NCI-H524 (cell line): ENCODE results near the gene BPTF.
"Not testable (repeated sequence)": the region's sequence is repeated elsewhere in the genome, so short reads cannot be mapped to it uniquely, and the experiment has no call there.

Experiments used
- DNase-seq, 2 experiments: peaks; one replicate each; lab custom pipeline; 2025; lab: John Stamatoyannopoulos, UW

BPTF gene

DNA sequence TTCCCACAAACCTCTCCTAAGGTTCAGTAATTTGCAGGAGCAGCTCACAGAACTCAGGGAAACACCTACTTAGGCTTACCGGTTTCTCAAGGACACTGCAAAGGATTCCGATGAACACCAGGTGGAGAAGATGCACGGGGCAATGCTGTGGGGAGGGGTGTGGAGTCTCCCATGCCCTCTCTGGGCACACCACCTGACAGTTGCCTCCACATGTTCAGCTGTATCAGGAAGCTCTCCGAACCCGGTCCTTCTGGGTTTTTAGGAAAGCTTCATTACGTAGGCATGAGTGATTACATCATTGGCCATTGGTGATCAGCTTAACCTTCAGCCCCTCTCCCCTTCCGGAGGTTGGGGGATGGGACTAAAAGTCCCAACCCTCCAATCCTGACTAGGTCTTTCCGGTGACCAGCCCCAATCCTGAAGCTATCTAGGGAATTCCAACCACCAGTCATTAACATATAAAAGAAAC is 149.3 kb downstream of the BPTF start:
- no peak for DNase-seq

DNA sequence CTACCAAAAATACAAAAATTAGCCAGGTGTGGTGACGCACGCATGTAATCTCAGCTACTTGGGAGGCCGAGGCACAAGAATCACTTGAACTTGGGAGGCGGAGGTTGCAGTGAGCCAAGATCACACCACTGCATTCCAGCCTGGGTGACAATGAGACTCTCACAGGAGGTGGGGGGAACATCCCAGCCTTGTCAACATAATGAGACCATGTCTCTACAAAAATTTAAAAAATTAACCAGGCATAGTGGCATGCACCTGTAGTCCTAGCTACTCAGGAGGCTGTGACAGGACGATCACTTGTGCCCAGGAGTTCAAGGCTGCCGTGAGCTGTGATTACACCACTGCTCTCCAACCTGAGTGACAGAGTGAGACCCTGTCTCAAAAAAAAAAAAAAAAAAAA is 151.0 kb downstream of the BPTF start:
- DNase-seq, result not testable (repeated sequence)

DNA sequence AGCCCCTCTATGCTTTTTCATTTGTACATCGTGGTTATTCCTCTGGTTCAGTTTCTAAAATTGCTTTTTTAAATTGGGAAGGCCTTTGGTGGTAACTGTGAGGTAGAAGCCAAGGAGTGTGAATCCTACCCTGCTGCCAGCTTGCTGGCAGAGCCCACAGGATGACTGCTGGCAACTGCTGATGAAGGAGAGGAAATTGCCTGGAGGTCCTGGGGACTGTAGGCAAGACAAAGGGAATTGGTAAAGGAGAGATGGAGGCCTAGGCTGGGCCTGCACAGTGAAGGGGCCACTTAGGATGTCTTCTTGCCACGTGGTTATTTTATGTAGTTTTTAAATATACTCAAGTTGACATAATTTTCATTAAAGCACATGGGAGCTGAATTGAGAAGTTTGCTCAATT is 155.2 kb downstream of the BPTF start:
- no peak for DNase-seq

DNA sequence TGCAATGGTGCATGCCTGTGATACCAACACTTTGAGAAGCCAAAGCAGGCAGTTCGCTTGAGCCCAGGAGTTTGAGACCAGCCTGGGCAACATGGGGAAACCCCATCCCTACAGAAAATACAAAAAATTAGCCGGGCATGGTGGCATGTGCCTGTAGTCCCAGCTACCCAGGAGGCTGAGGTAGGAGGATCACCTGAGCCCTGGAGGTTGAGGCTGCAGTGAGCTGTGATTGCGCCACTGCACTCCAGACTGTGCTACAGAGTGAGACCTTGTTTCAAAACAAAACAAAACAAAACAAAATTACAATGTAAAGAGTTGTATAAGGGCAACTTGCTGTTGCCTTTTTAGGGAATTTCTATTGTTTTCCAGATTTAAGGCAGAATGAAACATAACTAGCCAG is 155.6 kb downstream of the BPTF start:
- DNase-seq, result not testable (repeated sequence)

DNA sequence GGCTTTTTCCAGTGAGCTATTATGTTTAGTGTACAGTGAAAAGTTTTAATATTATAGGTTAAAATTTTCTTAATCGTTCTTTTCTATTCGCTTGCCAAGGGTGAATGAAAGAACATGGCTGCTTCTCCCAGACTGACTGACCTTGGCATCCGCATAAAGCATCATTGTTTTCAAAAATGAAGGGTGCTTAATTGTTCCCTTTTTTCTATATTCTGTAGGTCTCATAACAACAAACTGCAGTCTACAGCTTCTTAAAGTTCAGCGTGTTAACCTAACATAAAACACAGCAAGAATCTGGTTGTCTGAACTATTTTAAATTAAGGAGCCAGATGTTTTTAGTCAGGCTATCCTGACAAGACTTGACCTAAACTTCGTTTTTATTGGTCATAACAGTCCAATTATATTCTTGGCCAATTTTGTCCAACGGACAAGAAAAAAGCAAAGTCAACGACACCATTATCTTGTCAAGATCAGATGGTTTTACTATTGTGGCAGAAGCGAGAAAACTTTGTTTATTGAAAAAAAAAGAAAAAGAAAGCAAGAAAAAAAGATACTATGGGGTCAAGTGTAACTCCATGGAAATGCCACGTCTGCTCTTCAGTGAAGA is 156.8 kb downstream of the BPTF start:
- no peak for DNase-seq

DNA sequence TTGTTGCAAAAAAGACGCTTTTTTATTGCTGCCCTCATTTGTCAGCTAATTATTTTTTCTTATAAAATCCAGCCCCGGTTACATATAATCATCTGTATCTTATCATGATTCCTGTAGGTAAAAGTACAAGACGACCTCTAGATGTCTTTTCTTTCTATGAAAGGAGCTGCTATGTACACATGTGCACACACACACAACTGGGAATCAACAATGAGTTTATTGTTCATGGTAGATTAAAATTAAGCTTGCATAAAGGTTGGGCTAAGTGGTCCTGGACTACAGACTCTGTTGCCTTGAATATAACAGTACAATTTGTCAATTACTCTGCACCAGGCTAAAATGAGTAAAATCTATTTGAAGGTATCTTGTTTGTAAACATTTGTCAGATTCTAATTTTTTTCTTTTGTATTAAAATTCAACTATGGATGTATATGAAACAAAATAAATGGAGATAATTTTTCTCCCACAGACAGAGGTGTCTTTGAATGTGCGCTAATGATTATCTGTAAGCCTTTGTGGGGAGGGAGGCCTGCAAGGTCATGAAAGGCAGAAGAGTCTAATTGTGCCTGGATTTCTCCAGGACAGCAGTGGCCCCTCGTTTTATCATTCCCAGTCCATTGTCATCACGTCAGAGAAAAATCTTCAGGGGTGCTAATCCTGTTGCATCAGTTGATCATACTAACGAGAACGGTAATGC is 157.5 kb downstream of the BPTF start:
- no peak for DNase-seq

DNA sequence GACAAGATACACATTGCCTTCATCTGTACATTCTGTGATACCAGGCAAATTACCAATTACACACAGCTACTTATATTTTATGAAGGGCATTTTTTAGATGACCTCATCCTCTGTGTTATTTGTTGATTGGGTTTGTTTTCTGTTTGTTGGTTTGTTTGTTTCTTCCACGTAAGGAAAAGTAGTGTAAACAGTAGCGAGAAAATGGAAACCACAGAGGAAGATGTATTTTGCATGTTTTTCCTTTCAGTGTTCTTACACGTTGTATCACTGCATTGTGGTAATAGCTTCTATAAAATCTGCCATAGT is 158.0 kb downstream of the BPTF start:
- DNase-seq, result no peak

DNA sequence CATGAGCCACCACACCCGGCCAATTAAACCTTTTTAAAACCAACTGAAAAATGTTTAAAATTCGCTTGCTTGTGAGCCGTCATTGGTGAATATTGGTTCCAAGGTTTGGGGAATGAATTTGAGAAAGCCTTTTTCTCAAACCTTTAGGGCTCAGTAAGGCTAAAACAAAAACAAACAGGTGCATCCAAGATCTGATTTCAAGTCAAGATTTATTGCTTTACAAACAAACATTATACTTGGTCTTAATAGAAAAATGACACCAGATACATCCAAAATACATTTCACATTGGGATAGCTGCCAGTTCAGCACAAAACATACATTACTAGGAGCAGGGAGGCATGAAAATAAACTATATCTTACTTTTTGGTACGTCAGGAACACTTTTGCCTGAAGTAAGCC is 165.6 kb downstream of the BPTF start:
- DNase-seq, result no peak

DNA sequence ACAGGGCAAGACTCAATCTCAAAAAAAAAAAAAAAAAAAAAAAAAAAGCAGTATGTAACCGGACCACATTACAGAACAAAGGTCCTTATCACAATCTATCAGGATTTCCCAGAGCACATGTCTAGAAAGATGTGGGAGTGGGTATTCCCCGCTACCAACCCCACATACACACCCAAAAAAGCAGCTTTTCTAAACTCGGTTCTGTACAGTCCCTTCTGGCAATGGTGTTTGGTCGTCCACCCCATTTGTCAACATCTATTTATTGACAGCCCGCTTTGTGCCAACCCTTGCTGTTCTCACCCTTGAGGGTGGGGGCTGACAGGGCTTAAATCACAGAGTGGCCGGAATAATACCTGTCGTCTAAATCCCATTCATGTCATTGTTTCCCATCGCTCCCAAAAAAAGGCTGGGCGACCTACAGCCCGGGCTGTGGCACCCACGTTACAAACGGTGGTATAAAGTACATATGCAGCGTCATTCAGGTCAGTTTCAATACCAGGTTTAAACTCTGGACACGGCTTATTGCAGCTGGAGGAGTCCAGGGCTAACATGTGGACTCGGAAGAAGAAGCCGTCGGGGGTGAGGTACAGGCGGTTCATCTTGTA is 167.3 kb downstream of the BPTF start:
- DNase-seq, result peak in 1 of 2 experiments; percentile 37

DNA sequence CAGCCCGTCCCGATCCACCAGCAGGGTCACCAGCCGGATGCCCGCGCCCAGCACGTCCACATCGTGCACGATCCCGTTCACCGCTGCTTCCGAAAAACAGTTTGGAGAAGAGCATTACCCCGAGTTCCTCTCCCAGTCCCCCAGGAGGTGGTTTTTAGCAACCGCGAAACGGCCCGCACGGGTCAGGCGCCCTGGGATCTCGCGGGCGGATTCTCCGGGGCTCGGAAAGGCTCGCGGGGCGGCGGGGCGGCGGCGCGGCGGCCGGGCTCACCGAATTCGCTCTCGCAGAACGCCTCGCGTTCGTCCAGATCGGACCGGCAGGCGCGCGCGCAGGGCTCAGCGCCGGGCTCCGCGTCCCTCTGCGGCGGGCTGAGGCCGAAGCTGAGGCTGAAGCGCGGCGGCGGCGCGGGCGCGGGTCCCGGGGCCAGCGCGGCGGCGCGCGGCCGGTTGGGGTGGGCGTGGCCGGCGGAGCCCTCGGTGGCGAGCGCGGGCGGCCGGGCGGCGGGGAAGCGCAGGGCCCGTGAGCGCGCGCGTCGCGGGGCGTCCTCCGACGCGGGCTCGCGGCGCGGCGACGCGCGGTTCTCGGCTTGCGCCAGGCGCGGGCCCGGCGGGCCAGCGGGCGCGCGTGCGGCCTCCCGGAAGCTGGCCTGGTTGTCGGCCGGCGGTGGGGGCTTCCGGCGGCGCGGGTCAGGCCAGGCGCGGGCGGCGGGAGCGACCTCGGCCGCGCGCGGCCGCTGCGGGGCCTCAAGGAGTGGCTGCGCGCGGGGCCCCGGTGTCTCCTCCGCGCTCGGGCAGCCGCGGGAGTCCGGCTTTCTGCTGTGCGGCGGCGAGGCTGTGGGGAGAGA is 168.1 kb downstream of the BPTF start:
- DNase-seq, result peak; percentile 69 to 89

DNA sequence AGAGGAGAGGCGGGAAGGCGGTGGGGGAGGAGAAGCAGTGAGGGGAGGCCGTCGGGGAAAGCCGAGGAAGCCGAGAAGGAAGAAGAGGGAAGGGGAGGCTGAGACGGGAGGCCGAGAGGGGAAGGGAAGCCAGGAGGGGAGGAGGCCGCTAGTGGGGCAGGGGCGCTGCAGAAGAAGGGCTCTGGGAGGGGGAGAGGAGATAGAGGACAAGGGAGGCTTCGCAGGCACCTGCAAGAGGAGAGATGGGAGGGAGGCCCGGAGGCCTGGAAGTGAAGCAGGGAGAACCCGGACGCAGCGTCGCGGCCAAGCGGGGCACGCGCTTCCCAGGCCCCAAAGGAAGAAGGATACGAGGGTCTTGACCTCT is 168.7 kb downstream of the BPTF start:
- peak; percentile 47 to 48 for DNase-seq

DNA sequence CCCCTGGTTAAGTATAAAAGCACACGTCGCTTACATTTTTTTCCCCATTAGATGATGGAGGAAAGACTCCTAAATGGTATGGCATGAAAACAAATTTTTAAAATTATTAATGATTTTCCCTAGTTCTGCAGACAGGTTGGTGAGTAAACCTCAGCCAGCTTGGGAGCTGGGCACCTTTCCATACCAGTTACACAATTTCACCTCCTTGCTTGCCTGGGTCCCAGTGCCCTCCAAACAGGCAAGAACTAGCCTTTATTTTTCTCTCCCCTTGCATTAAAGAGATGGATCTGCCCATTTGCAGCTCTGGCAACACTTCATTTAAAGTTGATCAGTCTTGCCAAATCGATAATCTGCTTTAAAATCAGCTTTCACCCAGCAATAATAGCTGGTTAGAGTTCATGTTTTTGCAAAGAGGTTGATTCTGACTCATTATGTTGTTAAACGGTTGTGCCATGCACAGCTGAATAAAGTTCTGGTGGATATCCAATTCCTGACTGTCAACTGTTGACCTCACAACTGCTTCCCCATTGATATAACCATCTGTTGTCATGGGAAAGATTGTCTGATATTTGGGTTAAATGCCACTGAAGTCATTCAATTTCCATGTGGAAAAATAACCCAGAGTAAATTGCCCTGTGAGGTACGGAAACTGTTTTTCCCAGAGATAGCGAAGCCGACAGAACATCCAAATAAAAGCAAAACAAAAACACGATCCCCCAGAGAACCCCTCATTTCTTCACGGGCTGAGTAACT is 169.7 kb downstream of the BPTF start:
- peak in 1 of 2 experiments; percentile 41 for DNase-seq

DNA sequence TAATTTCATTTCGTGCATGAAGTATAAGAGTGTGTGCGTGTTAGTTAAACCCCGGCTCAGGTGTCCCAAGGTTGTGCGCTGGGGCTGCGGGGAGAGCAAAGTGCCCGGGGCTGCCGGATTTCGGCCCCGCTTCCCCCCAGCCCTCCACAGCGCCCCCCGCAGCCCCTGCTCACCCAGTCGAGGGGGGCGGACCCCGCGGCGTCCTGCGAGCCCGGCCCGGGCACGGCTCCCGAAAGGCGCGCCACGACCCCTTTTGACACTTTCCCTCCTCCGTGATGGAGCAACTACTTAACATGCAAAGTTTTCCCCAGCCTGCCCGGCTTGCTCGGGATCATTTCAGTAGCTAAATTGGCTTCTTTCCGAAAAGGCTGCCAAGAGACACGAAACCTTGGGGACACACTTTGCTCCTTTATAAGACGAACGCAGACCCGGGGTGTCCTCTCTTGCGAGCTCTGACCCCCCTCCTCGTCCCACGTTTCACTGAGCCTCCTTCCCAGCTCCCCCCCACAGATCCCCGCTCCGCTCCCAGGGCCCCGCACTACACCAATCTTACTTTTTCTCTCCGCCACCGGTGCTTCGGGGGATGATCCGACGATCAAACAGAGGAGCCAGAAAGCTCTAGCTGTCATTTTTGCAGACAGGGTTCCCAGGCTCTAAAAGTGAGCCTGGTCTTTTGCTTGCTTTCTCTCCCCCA is 170.4 kb downstream of the BPTF start:
- peak in 1 of 2 experiments; percentile 54 for DNase-seq

DNA sequence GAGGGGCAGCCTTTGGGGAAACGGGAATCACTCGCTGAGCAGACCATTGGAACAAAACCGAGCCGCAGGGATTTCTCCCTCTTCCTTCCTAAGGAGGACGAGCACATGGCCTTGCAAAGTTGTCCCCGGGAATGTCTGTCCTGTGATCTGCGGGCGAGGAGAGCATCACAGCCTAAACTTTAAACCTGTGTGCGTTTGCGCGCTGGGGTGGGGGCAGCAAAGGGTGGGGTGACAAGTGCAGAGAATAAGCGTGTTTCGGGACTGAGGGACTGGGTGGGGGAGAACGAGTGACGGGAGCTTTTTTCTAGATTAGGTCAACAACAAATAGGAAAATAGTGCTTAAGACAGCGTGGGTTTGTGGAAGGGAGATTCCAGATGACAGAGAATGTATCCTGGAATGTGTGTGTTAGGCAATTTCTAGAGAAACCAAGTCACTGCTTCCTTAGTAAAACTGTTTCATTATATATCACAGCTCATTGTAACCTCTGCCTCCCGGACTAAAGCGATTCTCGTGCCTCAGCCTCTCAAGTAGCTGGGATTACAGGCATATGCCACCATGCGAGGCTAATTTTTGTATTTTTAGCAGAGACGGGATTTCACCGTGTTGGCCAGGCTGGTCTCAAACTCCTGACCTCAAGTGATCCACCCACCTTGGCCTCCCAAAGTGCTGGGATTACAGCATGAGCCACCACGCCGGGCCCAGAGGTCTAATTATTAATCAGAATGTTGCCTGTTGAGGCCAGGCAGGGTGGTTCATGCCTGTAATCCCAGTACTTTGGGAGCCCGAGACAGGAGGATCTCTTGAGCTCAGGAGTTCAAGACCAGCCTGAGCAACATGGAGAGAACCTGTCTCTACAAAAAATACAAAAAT is 171.2 kb downstream of the BPTF start, which contains the start of gene C17orf58:
TSS of gene C17orf58 (minus strand) at position 169 of the 871 bp plus-strand sequence. CDS start 271 bp downstream, outside the sequence.
- DNase-seq, result peak in 1 of 2 experiments; percentile 31

DNA sequence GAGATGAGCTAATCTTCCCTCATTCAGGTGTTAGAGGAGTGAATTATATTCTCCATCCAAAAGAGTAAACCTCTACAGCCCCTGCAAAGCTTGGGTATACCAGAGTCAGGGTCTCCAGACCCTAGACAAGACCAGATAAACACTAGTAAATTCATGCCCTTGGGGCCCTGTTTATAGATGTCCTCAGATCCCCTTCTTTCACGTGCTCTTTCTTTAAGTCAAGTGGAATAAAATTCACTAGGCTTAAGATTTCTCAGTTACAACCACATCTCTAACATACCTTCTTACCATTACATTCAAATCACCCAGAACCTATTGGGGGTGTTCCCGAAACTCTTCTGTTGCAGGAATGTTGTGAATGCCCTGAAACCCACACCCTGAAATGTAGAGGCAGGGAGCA is 173.2 kb downstream of the BPTF start:
- no peak for DNase-seq

DNA sequence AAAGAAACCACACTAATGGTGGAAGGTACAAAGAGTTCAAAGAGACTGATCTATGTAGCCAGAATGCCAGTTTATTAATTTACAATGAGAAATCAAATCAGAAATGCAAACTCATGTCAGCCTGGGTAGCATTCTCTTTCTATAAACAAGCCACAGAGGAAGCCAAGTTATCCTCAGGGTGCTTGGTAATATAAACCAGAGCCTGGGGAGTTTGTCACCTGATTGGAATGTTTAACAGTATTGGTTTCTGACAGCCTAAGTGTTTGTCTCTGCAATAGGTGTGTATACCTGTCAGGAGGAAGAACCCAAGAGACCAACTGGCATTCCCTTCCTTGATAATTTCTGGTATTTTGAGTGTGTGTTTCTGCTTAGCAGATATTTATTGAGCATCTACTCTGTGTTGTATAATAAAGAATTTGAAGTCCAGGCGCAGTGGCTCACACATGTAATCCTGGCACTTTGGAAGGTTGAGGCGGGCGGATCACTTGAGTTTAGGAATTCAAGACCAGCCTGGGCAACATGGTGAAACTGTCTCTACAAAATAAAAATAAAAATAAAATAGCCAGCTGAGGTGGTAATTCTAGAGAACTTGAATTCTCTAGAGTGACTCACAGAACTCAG is 174.1 kb downstream of the BPTF start:
- DNase-seq, result no peak

DNA sequence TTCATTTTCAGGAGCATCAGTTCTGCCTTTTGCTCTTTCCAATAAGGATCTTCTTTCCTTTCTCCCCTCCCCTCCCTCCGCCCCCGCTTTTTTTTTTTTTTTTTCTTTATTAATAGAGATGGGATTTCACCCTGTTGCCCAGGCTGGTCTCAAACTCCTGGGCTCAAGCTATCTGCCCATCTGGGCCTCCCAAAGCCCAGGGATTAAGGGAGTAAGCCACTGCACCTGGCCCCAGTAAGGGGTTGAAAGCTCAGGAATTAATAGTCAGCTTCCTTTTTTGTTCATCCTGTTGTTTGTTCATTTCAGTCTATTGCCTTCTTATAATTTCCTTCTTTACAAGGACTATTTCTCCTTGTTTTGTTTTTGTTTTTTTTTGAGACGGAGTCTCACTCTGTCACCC is 178.9 kb downstream of the BPTF start:
- DNase-seq, result peak; percentile 72 to 86

DNA sequence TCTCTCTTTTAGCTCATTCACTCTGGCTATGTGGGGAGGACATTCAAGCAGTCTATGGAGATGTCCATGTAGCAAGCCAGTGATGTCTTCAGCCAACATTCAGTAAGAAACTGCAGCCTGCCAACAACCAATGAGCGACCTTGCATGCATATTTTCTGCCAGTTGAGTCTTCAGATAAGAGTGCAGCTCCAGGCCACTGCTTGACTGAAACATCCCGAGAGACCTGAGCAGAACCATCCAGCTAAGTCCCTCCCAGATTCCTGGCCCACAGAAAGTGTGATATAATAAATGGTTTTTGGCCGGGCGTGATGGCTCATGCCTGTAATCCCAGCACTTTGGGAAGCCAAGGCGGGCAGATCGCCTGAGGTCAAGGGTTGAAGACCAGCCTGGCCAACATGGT is 181.5 kb downstream of the BPTF start:
- no peak for DNase-seq

DNA sequence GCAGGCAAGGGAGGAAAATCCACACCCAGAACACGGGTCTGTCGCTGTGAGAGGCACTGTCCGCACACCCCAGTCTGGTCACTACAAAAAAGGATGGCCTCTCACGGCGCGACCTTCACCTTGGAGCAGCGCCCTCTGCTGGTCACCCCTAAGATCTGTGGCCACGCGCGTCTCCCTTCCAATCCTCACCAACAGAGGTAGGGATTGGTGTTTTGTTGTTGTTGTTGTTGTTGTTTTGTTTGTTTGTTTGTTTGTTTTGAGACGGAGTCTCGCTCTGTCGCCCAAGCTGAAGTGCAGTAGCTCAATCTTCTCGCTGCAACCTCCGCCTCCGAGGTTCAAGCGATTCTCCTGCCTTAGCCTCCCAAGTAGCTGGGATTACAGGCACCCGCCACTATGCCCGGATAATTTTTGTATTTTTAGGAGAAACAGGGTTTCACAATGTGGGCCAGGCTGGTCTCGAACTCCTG is 185.9 kb downstream of the BPTF start:
- DNase-seq, result peak in 1 of 2 experiments; percentile 20

DNA sequence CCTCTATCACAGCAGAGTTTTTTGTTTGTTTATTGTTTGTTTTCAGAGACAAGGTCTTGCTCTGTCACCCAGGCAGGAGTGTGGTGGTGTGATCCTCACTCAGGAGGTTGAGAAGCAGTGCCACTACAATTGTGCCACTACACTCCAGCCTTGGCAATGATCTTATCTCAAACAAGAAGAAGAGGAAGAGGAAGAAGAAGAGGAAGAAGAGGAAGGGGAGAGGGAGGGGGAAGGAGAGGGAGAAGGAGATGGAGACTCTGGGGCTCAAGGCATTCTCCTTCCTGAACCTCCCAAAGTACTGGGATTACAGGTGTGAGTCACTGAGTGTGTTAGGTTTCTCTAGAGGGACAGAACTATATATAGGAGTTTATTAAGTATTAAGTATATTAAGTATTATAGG is 188.1 kb downstream of the BPTF start:
- no peak for DNase-seq
